Inferior parietal cortex (tissue), 1 donor: ENCODE results near the gene MAN1C1.

Source experiments
- DNase-seq: peaks from one replicate; pipeline ENCODE4 v3.0.0-alpha.2; 2016; ENCODE audit errors: extremely low spot score

Gene MAN1C1

GRCh38 chr1:25782608-25783201, 166.1 kb downstream of the MAN1C1 start:
- DNase-seq, result no peak

GRCh38 chr1:25784575-25785051, 168.0 kb downstream of the MAN1C1 start:
- no peak for DNase-seq

GRCh38 chr1:25785333-25786067, 168.9 kb downstream of the MAN1C1 start:
- no peak for DNase-seq

- no peak for DNase-seq
Observed at GRCh38 chr1:25786887-25787759, 170.5 kb downstream of the MAN1C1 start.

- no peak for DNase-seq
Observed at GRCh38 chr1:25787760-25788166, 171.2 kb downstream of the MAN1C1 start.

- DNase-seq, result no peak
Observed at GRCh38 chr1:25790472-25790871, 173.9 kb downstream of the MAN1C1 start.

- DNase-seq, result no peak
Observed at GRCh38 chr1:25792115-25792514, 175.5 kb downstream of the MAN1C1 start.

GRCh38 chr1:25793585-25794170, 177.1 kb downstream of the MAN1C1 start:
- DNase-seq, result no peak

GRCh38 chr1:25794325-25794724, 177.7 kb downstream of the MAN1C1 start:
- no peak for DNase-seq

- no peak for DNase-seq
Observed at GRCh38 chr1:25795211-25795610, 178.6 kb downstream of the MAN1C1 start.

GRCh38 chr1:25795946-25796810, 179.6 kb downstream of the MAN1C1 start:
- DNase-seq, result no peak

GRCh38 chr1:25796811-25797458, 180.3 kb downstream of the MAN1C1 start:
- DNase-seq, result peak; percentile 90

- no peak for DNase-seq
Observed at GRCh38 chr1:25797939-25798338, 181.3 kb downstream of the MAN1C1 start.

- DNase-seq, result no peak
Observed at GRCh38 chr1:25798666-25799351, 182.2 kb downstream of the MAN1C1 start.

- no peak for DNase-seq
Observed at GRCh38 chr1:25799352-25799934, 182.9 kb downstream of the MAN1C1 start.

- DNase-seq, result no peak
Observed at GRCh38 chr1:25799935-25800702, 183.5 kb downstream of the MAN1C1 start, which contains the start of gene SELENON. Gene SELENON, plus strand, starts transcription at chr1:25800193. Its CDS starts 38 bp downstream, at chr1:25800231.

- no peak for DNase-seq
Observed at GRCh38 chr1:25800703-25801377, 184.2 kb downstream of the MAN1C1 start.

GRCh38 chr1:25802915-25803314, 186.3 kb downstream of the MAN1C1 start:
- DNase-seq, result no peak
